Erythroblast (primary cell): ENCODE measurements around the gene CAPNS1.

ENCODE experiments used
- GATA1 ChIP-seq: IDR thresholded peaks from 2 replicates; pipeline ENCODE4 v1.6.1; 2011; ENCODE audit warnings: low read depth, mild to moderate bottlenecking, control low read depth, low read length, moderate library complexity
- POLR2A ChIP-seq: IDR thresholded peaks from 2 replicates; pipeline ENCODE4 v1.6.1; 2011; ENCODE audit warnings: mild to moderate bottlenecking, low read length

DNA sequence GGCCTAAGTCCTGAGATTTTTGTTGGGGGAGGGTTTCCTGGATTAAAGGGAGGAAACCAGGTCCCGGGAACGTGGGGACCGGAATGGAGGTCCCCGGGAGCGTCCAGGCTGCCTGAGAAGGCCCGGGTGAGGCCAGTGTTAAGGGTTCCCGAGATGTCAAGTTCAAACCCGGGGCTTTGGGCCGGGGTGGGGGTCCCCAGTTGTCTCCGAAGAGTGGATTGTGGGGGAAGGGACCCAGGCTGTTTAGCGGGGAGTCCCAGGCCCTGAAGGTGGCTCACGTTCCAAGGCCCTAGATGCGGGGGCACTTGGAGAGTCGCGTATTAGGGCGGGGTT, 12.1 kb downstream of the CAPNS1 start:
- no peak for TF ChIP-seq POLR2A
- TF ChIP-seq GATA1: no peak
